ENCODE data around the gene STX1A.
"Not testable (repeated sequence)": the region's sequence is repeated elsewhere in the genome, so short reads cannot be mapped to it uniquely, and the experiment has no call there.

STX1A gene

GRCh38 chr7:73655309-73655708 is 64.2 kb downstream of the STX1A start:
- H3K9ac ChIP-seq (ENCODE audit: low read depth in 1 of 2, low read length in 2 of 2); H3K4me1 ChIP-seq (ENCODE audit: control insufficient read depth in 1 of 2, insufficient read depth in 2 of 2, low read length in 2 of 2); H3K4me3 ChIP-seq (ENCODE audit: low read depth in 1 of 2, low read length in 2 of 2); H3K27ac ChIP-seq (ENCODE audit: low read depth, low read length); H3K27me3 ChIP-seq (ENCODE audit: control insufficient read depth in 1 of 2, insufficient read depth in 2 of 2, low read length in 2 of 2); H3K9me3 ChIP-seq (ENCODE audit: control insufficient read depth in 1 of 2, low read length in 2 of 2); H3K36me3 ChIP-seq (ENCODE audit: control insufficient read depth in 1 of 2, insufficient read depth in 2 of 2, low read length in 2 of 2): not testable (repeated sequence)

- Histone ChIP-seq H3K9ac (ENCODE audit: low read depth in 1 of 2, low read length in 2 of 2) (no peak overlapping the region), H3K4me1 (ENCODE audit: control insufficient read depth in 1 of 2, insufficient read depth in 2 of 2, low read length in 2 of 2) (peaks cover 0 to 7% of the 10 kb centered on the region in 2 donors), H3K27ac (ENCODE audit: low read depth, low read length) (no peak overlapping the region), H3K9me3 (ENCODE audit: control insufficient read depth in 1 of 2, low read length in 2 of 2) (no peaks in the 10 kb centered on the region), H3K4me3 (ENCODE audit: low read depth in 1 of 2, low read length in 2 of 2) (no peak overlapping the region), H3K27me3 (ENCODE audit: control insufficient read depth in 1 of 2, insufficient read depth in 2 of 2, low read length in 2 of 2) (peaks cover 0 to 7% of the 10 kb centered on the region in 2 donors), H3K36me3 (ENCODE audit: control insufficient read depth in 1 of 2, insufficient read depth in 2 of 2, low read length in 2 of 2) (no peaks in the 10 kb centered on the region)
Measured at GRCh38 chr7:73652541-73652949, 66.9 kb downstream of the STX1A start.

- no peak overlapping the region for H3K4me3 ChIP-seq (ENCODE audit: low read depth in 1 of 2, low read length in 2 of 2)
- no peaks in the 10 kb centered on the region for H3K9me3 ChIP-seq (ENCODE audit: control insufficient read depth in 1 of 2, low read length in 2 of 2)
- H3K27ac ChIP-seq (ENCODE audit: low read depth, low read length): no peak overlapping the region
- peaks cover 12 to 16% of the 10 kb centered on the region in 2 donors for H3K4me1 ChIP-seq (ENCODE audit: control insufficient read depth in 1 of 2, insufficient read depth in 2 of 2, low read length in 2 of 2)
- no peak overlapping the region for H3K9ac ChIP-seq (ENCODE audit: low read depth in 1 of 2, low read length in 2 of 2)
- no peaks in the 10 kb centered on the region for H3K36me3 ChIP-seq (ENCODE audit: control insufficient read depth in 1 of 2, insufficient read depth in 2 of 2, low read length in 2 of 2)
- peaks cover 6 to 12% of the 10 kb centered on the region in 2 donors for H3K27me3 ChIP-seq (ENCODE audit: control insufficient read depth in 1 of 2, insufficient read depth in 2 of 2, low read length in 2 of 2)
Measured at GRCh38 chr7:73650524-73650923, 68.9 kb downstream of the STX1A start.

- no peaks in the 10 kb centered on the region for H3K9me3 ChIP-seq (ENCODE audit: control insufficient read depth in 1 of 2, low read length in 2 of 2)
- peaks cover 12 to 18% of the 10 kb centered on the region in 2 donors for H3K4me1 ChIP-seq (ENCODE audit: control insufficient read depth in 1 of 2, insufficient read depth in 2 of 2, low read length in 2 of 2)
- no peak overlapping the region for H3K27ac ChIP-seq (ENCODE audit: low read depth, low read length)
- no peak overlapping the region for H3K9ac ChIP-seq (ENCODE audit: low read depth in 1 of 2, low read length in 2 of 2)
- no peak overlapping the region for H3K4me3 ChIP-seq (ENCODE audit: low read depth in 1 of 2, low read length in 2 of 2)
- H3K27me3 ChIP-seq (ENCODE audit: control insufficient read depth in 1 of 2, insufficient read depth in 2 of 2, low read length in 2 of 2): peaks cover 6 to 12% of the 10 kb centered on the region in 2 donors
- H3K36me3 ChIP-seq (ENCODE audit: control insufficient read depth in 1 of 2, insufficient read depth in 2 of 2, low read length in 2 of 2): no peaks in the 10 kb centered on the region
Measured at GRCh38 chr7:73649576-73649975, 69.9 kb downstream of the STX1A start.
